ENCODE results near the gene C5orf34. TPM values are rescaled to one million over a fixed set of nuclear protein-coding genes. Genes with fewer than 3 reads are reported as not detected.
A peak's percentile ranks its signal among the peaks of the same experiment; 100 is the strongest.

Gene C5orf34
- total RNA-seq, 1 experiment from 2014 or later = 9.4 TPM

GRCh38 chr5:43483298-43484105 is 31.4 kb downstream of the C5orf34 start, which contains the start of gene TMEM267 (continued):
- TF ChIP-seq, protein P1, sequence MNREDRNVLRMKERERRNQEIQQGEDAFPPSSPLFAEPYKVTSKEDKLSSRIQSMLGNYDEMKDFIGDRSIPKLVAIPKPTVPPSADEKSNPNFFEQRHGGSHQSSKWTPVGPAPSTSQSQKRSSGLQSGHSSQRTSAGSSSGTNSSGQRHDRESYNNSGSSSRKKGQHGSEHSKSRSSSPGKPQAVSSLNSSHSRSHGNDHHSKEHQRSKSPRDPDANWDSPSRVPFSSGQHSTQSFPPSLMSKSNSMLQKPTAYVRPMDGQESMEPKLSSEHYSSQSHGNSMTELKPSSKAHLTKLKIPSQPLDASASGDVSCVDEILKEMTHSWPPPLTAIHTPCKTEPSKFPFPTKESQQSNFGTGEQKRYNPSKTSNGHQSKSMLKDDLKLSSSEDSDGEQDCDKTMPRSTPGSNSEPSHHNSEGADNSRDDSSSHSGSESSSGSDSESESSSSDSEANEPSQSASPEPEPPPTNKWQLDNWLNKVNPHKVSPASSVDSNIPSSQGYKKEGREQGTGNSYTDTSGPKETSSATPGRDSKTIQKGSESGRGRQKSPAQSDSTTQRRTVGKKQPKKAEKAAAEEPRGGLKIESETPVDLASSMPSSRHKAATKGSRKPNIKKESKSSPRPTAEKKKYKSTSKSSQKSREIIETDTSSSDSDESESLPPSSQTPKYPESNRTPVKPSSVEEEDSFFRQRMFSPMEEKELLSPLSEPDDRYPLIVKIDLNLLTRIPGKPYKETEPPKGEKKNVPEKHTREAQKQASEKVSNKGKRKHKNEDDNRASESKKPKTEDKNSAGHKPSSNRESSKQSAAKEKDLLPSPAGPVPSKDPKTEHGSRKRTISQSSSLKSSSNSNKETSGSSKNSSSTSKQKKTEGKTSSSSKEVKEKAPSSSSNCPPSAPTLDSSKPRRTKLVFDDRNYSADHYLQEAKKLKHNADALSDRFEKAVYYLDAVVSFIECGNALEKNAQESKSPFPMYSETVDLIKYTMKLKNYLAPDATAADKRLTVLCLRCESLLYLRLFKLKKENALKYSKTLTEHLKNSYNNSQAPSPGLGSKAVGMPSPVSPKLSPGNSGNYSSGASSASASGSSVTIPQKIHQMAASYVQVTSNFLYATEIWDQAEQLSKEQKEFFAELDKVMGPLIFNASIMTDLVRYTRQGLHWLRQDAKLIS (CRISPR knock-in tag; IDR thresholded peaks at IDR 0.05; ENCODE audit: borderline replicate concordance) = 0 out of 2 replicates have a peak, but pooled peaks have one; percentile 74
- TF ChIP-seq, protein P2, sequence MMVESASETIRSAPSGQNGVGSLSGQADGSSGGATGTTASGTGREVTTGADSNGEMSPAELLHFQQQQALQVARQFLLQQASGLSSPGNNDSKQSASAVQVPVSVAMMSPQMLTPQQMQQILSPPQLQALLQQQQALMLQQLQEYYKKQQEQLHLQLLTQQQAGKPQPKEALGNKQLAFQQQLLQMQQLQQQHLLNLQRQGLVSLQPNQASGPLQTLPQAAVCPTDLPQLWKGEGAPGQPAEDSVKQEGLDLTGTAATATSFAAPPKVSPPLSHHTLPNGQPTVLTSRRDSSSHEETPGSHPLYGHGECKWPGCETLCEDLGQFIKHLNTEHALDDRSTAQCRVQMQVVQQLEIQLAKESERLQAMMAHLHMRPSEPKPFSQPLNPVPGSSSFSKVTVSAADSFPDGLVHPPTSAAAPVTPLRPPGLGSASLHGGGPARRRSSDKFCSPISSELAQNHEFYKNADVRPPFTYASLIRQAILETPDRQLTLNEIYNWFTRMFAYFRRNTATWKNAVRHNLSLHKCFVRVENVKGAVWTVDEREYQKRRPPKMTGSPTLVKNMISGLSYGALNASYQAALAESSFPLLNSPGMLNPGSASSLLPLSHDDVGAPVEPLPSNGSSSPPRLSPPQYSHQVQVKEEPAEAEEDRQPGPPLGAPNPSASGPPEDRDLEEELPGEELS (CRISPR knock-in tag; IDR thresholded peaks at IDR 0.05) = 0 out of 2 replicates have a peak, but pooled peaks have one; percentile 42
- TF ChIP-seq, protein P3, sequence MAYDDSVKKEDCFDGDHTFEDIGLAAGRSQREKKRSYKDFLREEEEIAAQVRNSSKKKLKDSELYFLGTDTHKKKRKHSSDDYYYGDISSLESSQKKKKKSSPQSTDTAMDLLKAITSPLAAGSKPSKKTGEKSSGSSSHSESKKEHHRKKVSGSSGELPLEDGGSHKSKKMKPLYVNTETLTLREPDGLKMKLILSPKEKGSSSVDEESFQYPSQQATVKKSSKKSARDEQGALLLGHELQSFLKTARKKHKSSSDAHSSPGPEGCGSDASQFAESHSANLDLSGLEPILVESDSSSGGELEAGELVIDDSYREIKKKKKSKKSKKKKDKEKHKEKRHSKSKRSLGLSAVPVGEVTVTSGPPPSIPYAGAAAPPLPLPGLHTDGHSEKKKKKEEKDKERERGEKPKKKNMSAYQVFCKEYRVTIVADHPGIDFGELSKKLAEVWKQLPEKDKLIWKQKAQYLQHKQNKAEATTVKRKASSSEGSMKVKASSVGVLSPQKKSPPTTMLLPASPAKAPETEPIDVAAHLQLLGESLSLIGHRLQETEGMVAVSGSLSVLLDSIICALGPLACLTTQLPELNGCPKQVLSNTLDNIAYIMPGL (CRISPR knock-in tag; IDR thresholded peaks at IDR 0.05) = no peak
- peak; percentile 34 for TF ChIP-seq SP1 (CRISPR knock-in tag; conservative IDR thresholded peaks at IDR 0.05)
- TF ChIP-seq NR1H2 (CRISPR knock-in tag; IDR thresholded peaks at IDR 0.05) = no peak
- no peak for TF ChIP-seq CBFB (CRISPR knock-in tag; IDR thresholded peaks at IDR 0.05; ENCODE audit: low read depth)
- TF ChIP-seq PREB (CRISPR knock-in tag; IDR thresholded peaks at IDR 0.05; ENCODE audit: borderline replicate concordance) = no peak
- TF ChIP-seq ESRRA (CRISPR knock-in tag; IDR thresholded peaks at IDR 0.05; ENCODE audit: borderline replicate concordance) = no peak
- TF ChIP-seq ATF1 (CRISPR knock-in tag; IDR thresholded peaks at IDR 0.05) = no peak
- TF ChIP-seq FOXK1 (CRISPR knock-in tag; IDR thresholded peaks at IDR 0.05) = peak; percentile 57; the same call in 1 of the 2 replicates
- TF ChIP-seq, protein P4, sequence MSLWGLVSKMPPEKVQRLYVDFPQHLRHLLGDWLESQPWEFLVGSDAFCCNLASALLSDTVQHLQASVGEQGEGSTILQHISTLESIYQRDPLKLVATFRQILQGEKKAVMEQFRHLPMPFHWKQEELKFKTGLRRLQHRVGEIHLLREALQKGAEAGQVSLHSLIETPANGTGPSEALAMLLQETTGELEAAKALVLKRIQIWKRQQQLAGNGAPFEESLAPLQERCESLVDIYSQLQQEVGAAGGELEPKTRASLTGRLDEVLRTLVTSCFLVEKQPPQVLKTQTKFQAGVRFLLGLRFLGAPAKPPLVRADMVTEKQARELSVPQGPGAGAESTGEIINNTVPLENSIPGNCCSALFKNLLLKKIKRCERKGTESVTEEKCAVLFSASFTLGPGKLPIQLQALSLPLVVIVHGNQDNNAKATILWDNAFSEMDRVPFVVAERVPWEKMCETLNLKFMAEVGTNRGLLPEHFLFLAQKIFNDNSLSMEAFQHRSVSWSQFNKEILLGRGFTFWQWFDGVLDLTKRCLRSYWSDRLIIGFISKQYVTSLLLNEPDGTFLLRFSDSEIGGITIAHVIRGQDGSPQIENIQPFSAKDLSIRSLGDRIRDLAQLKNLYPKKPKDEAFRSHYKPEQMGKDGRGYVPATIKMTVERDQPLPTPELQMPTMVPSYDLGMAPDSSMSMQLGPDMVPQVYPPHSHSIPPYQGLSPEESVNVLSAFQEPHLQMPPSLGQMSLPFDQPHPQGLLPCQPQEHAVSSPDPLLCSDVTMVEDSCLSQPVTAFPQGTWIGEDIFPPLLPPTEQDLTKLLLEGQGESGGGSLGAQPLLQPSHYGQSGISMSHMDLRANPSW (CRISPR knock-in tag; conservative IDR thresholded peaks at IDR 0.05; ENCODE audit: low read depth) = no peak
- no peak for TF ChIP-seq ZNF396 (CRISPR knock-in tag; IDR thresholded peaks at IDR 0.05; ENCODE audit: borderline replicate concordance)
- no peak; the same call in 1 of the 2 replicates for TF ChIP-seq USF1 (CRISPR knock-in tag; IDR thresholded peaks at IDR 0.05)
- TF ChIP-seq, protein P5, sequence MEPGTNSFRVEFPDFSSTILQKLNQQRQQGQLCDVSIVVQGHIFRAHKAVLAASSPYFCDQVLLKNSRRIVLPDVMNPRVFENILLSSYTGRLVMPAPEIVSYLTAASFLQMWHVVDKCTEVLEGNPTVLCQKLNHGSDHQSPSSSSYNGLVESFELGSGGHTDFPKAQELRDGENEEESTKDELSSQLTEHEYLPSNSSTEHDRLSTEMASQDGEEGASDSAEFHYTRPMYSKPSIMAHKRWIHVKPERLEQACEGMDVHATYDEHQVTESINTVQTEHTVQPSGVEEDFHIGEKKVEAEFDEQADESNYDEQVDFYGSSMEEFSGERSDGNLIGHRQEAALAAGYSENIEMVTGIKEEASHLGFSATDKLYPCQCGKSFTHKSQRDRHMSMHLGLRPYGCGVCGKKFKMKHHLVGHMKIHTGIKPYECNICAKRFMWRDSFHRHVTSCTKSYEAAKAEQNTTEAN (CRISPR knock-in tag; IDR thresholded peaks at IDR 0.05) = 0 out of 2 replicates have a peak, but pooled peaks have one; percentile 24
- 0 out of 2 replicates have a peak, but pooled peaks have one; percentile 9 for TF ChIP-seq PRDM15 (CRISPR knock-in tag; IDR thresholded peaks at IDR 0.05)
- TF ChIP-seq MXD4 (CRISPR knock-in tag; IDR thresholded peaks at IDR 0.05; ENCODE audit: borderline replicate concordance) = no peak
- TF ChIP-seq ZSCAN18 (CRISPR knock-in tag; IDR thresholded peaks at IDR 0.05) = no peak
